GM21786 (cell line): ENCODE results near the gene ARHGAP19.
"Not testable (repeated sequence)": the region's sequence is repeated elsewhere in the genome, so short reads cannot be mapped to it uniquely, and the experiment has no call there.

Experiments used
- ATAC-seq: cut with Tn5 transposase; IDR thresholded peaks from one replicate; pipeline ENCODE4 v1.9.1; 2021; ENCODE audit not compliant: unreplicated experiment

ARHGAP19 gene

DNA sequence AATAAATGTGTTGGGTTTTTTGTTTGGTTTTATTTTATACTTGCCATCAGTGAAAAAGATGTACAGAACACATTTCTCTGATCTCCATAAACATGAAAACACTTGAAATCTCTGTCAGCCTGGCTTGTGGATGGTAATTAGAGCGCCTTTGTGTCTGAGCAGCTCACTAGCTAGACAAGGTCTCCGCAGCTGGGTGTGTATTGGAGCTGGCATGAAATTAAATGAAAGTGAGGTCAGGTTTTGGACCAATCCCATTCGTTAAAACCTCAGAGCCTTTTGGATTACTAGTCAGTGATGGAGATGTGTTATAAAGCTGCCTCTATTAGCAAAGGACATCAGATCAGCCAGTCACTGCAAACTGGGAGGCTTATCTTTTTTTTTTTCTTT lies 29.4 kb upstream of the ARHGAP19 start:
- ATAC-seq = no peak

GRCh38 chr10:97321032-97321803 lies 28.8 kb upstream of the ARHGAP19 start:
- ATAC-seq = no peak

- no peak for ATAC-seq
Measured at GRCh38 chr10:97320480-97321031, 28.1 kb upstream of the ARHGAP19 start.

DNA sequence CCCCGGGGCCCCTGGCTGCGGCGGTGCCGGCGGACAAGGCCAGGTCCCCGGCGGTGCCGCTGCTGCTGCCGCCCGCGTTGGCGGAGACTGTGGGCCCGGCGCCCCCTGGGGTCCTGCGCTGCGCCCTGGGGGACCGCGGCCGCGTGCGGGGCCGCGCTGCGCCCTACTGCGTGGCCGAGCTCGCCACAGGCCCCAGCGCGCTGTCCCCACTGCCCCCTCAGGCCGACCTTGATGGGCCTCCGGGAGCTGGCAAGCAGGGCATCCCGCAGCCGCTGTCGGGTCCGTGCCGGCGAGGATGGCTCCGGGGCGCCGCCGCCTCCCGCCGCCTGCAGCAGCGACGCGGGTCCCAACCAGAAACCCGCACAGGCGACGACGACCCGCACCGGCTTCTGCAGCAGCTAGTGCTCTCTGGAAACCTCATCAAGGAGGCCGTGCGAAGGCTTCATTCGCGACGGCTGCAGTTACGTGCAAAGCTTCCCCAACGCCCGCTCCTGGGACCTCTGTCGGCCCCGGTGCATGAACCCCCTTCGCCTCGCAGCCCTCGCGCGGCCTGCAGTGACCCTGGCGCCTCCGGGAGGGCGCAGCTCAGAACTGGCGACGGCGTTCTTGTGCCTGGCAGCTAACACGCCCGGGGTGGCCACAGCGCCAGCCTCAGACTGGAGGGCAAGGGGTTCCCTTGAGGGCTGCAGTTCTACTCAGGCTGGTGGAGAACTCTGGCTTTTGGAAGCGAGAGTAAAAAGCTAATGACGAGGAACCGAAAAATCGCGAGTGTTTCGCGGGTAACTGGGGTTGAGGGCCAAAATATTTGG lies 27.4 kb upstream of the ARHGAP19 start:
- ATAC-seq = peak; percentile 30

DNA sequence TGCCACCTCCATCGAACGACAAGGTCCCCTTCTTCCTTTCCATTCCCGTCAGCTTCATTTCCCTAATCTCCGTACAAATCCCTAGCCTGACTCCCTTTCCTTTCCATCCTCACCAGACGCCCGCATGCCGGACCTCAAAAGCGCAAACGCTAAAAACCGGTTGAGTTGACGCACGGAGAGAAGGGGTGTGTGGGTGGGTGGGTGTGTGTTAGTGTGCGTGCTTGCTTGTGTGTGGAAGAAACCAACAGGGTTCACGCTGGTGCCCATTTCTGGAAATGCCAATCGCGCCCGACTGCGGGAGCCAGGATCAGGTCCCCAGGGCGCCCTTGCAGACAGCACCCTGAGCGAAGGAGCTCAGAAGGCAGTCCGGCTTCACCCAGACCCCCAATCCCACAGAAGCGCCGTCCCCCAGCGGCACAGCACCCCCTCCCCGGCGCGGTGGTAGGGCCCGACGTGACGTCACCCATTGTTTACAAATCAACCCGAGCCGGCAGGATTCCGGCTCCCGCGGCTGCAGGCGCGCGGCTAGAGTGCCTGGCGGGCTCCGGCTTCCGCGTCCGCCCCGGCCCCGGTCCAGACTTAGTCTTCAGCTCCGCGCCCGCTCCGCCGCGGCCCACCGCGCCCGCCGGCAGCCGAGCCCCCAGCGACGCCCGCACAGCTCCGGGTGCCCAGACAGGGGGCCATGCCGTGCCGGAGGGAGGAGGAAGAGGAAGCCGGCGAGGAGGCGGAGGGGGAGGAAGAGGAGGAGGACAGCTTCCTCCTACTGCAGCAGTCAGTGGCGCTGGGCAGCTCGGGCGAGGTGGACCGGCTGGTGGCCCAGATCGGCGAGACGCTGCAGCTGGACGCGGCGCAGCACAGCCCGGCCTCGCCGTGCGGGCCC lies 26.6 kb upstream of the ARHGAP19 start, which contains the start of gene FRAT1:
Gene FRAT1 (plus strand): TSS at position 500 of the 880 bp plus-strand sequence. CDS start 183 bp downstream, at position 683.
- peak; percentile 79 for ATAC-seq

DNA sequence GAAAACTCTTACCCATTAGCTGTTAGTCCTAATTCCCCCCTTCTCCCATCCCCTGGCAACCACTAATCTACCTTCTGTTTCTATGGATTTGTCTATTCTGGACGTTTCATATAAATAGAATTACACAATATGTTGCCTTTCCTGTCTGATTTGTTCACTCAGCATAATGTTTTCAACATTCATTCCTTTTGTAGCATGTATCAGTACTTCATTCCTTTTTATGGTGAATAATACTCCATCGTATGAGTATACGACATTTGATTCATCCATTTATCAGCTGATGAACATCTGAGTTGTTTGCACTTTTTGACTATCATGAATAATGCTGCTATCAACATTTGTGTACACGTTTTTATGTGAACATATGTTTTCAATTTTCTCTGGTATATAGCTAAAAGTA lies 22.2 kb upstream of the ARHGAP19 start:
- no peak for ATAC-seq

- no peak for ATAC-seq
Measured at GRCh38 chr10:97312897-97313296, 20.5 kb upstream of the ARHGAP19 start.

- no peak for ATAC-seq
Measured at GRCh38 chr10:97311111-97311626, 18.7 kb upstream of the ARHGAP19 start.

DNA sequence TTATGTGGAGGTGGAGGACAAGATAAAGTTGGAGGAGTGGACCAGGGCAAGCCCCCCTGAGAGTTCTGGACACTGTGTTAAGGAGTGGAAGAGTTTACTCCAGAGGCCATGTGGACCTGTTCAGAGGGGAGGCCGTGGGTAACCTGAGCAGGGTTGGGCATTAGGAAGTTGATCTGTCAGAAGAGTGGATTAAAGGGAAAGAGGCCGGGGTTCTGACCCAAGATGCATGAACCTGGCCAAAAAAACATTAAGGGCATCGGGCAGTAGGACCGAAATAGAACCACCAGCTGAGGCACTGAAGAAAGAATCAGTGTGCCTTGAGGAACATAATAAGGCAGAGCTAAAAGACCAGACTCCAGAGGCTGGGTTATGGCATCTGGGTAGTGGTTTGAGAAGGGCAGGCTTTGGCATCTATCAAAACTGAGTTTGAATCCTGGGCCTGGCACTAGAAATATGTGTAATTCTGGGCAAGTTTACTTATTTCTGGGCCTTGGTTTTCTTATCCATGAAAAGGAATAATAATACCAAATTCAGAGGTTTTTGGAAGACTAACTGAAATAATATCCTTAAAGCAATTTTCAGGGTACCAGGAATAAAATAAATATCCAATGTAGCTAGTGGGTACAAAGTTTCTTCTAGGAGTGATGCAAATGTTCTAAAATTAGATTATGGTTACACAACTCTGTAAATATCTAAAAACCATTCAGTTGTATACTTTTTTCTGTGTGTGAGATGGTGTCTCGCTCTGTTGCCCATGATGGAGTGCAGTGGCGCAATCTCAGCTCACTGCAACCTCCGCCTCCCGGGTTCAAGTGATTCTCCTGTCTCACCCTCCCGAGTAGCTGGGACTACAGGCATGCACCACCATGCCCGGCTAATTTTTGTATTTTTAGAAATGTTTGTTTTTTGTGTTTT lies 15.7 kb upstream of the ARHGAP19 start:
- no peak for ATAC-seq

DNA sequence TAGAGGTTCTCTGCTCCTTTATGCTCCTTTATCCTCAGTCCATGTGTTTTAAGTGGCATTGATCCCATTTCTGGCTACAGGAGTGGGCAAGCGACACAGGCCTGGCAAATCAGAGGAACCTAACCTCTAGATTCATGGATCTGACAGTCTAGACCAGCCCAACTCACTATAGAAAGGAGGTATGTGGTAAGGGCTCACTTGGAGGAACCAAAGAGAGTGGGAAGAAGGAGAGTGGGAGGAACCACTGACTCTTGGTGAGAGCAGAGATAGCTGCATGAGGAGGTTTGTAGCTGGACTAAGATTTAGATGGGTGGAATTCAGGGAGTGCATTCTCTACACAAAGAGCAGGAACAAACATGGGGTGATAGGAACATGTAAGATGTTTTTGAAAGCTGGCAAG lies 15.0 kb upstream of the ARHGAP19 start:
- no peak for ATAC-seq

DNA sequence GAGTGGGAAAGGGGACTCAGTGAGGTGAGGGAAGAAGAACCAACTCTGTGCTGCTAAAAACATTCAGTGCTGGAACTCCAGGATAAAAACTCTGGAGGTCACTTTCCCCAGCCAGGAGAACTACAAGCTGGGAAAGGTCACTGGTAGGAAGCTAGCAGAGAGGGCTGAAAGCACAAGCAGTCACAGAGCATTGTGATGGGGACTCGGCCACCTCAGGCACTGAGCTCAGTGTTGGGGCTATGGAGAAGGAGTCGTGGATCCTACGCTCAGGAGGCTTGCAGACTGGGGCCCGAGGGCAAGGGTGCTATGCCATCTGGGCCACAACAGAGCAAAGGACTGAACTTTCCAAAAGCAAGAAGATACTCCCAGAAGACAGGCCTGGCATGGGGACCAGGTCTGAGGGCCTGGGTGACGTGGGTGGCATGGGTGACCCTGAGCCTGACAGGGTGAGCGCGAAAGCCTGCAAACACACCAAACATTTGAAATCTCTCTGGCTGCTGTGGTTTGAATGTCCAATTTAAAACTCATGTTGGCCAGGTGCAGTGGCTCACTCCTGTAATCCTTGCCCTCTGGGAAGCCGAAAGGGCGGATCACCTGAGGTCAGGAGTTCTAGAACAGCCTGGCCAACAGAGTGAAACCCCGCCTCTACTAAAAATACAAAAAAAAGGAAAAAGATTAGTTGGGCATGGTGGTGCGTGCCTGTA lies 9.8 kb upstream of the ARHGAP19 start:
- no peak for ATAC-seq

DNA sequence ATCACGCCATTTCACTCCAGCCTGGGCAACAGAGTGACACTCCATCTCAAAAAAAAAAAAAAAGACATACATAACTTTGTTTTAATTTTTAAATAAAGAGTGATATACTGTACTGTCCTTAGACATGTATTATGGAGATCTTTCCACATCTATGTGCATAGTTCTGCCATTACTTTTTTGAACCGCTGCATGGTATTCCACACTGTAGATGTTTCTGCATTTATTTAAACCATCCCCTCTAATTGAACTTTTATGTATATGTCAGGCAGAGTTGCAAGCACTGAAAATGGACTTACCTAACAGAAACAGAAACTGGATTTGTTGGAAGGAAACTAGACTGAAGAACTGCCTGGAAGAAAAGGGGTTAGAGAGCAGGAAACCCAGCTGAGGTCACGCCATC lies 8.5 kb upstream of the ARHGAP19 start:
- no peak for ATAC-seq

DNA sequence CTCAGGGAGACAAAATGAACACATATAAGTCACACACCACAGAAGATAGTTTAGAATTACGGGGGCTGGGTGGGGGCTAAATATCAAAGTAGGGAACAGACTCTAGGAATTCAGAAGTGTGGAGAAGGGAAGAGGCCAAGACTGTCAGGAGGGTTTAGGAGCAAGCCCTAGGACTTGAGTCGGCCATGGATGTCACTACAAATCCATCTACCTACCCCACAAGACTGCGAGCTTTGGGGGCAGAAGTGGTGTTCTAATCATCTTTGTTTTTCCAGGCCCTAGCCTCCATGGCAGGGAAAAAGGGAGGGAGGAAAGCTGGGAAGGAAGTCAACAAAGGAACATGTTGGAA lies 5.8 kb upstream of the ARHGAP19 start:
- ATAC-seq = no peak

- ATAC-seq = no peak
Measured at GRCh38 chr10:97297556-97298222, 5.3 kb upstream of the ARHGAP19 start.

- ATAC-seq = no peak
Measured at GRCh38 chr10:97292862-97293198, 393 bp upstream of the ARHGAP19 start.

GRCh38 chr10:97291357-97292096 lies 910 bp downstream of the ARHGAP19 start:
- ATAC-seq = no peak

- ATAC-seq = not testable (repeated sequence)
Measured at GRCh38 chr10:97290576-97291356, 1.7 kb downstream of the ARHGAP19 start.
